HG02678 (cell line): ENCODE measurements around the gene GDPD5.
"Not testable (repeated sequence)": the region's sequence is repeated elsewhere in the genome, so short reads cannot be mapped to it uniquely, and the experiment has no call there.

ENCODE experiments used
- ATAC-seq: cut with Tn5 transposase; IDR thresholded peaks from one replicate; pipeline ENCODE4 v1.9.1; 2021; ENCODE audit warnings: mild to moderate bottlenecking, moderate library complexity; ENCODE audit not compliant: unreplicated experiment

Gene GDPD5

GRCh38 chr11:75431533-75432525 lies 93.9 kb downstream of the GDPD5 start:
- no peak for ATAC-seq

- ATAC-seq, result no peak
These were observed 94.8 kb downstream of the GDPD5 start for GRCh38 chr11:75430714-75431532.

- no peak for ATAC-seq
These were observed 95.6 kb downstream of the GDPD5 start for GRCh38 chr11:75429902-75430713.

- ATAC-seq, result no peak
These were observed 96.2 kb downstream of the GDPD5 start for GRCh38 chr11:75429641-75429901.

- no peak for ATAC-seq
These were observed 96.6 kb downstream of the GDPD5 start for GRCh38 chr11:75428989-75429640.

- peak; percentile 84 for ATAC-seq
These were observed 97.4 kb downstream of the GDPD5 start for GRCh38 chr11:75428281-75428724.

GRCh38 chr11:75427181-75427580 lies 98.6 kb downstream of the GDPD5 start:
- ATAC-seq, result no peak

GRCh38 chr11:75426720-75427086 lies 99.0 kb downstream of the GDPD5 start:
- ATAC-seq, result no peak

- ATAC-seq, result no peak
These were observed 100.3 kb downstream of the GDPD5 start for GRCh38 chr11:75425422-75425821.

- ATAC-seq, result no peak
These were observed 101.3 kb downstream of the GDPD5 start for GRCh38 chr11:75424396-75424795.

GRCh38 chr11:75423721-75424120 lies 102.0 kb downstream of the GDPD5 start:
- no peak for ATAC-seq

GRCh38 chr11:75422248-75423231 lies 103.2 kb downstream of the GDPD5 start:
- ATAC-seq, result no peak

- ATAC-seq, result no peak
These were observed 103.9 kb downstream of the GDPD5 start for GRCh38 chr11:75421902-75422247.

- no peak for ATAC-seq
These were observed 104.6 kb downstream of the GDPD5 start for GRCh38 chr11:75421035-75421602.

- ATAC-seq, result no peak
These were observed 105.3 kb downstream of the GDPD5 start for GRCh38 chr11:75420224-75421034.

GRCh38 chr11:75413864-75414263 lies 111.9 kb downstream of the GDPD5 start:
- ATAC-seq, result no peak

- ATAC-seq, result not testable (repeated sequence)
These were observed 112.6 kb downstream of the GDPD5 start for GRCh38 chr11:75413146-75413545.

- not testable (repeated sequence) for ATAC-seq
These were observed 115.8 kb downstream of the GDPD5 start for GRCh38 chr11:75409971-75410370.

GRCh38 chr11:75408957-75409219 lies 116.9 kb downstream of the GDPD5 start:
- no peak for ATAC-seq
